ENCODE measurements around the gene EEF1AKMT1.

Gene EEF1AKMT1

GRCh38 chr13:20696073-20696472, 77.7 kb downstream of the EEF1AKMT1 start:
- no peak for DNase-seq (ENCODE audit: low spot score)

- DNase-seq (ENCODE audit: low spot score), result no peak
Observed at GRCh38 chr13:20691616-20692015, 82.1 kb downstream of the EEF1AKMT1 start.

GRCh38 chr13:20689291-20689690, 84.5 kb downstream of the EEF1AKMT1 start:
- DNase-seq (ENCODE audit: low spot score), result no peak

- no peak for DNase-seq (ENCODE audit: low spot score)
Observed at GRCh38 chr13:20686863-20687579, 86.7 kb downstream of the EEF1AKMT1 start.

- DNase-seq (ENCODE audit: low spot score), result no peak
Observed at GRCh38 chr13:20686167-20686566, 87.6 kb downstream of the EEF1AKMT1 start.

- DNase-seq (ENCODE audit: low spot score), result no peak
Observed at GRCh38 chr13:20685092-20685491, 88.7 kb downstream of the EEF1AKMT1 start.

GRCh38 chr13:20684546-20684945, 89.2 kb downstream of the EEF1AKMT1 start:
- DNase-seq (ENCODE audit: low spot score), result no peak

- DNase-seq (ENCODE audit: low spot score), result no peak
Observed at GRCh38 chr13:20684041-20684440, 89.7 kb downstream of the EEF1AKMT1 start.

GRCh38 chr13:20682061-20682460, 91.7 kb downstream of the EEF1AKMT1 start:
- DNase-seq (ENCODE audit: low spot score), result no peak

GRCh38 chr13:20681481-20681880, 92.3 kb downstream of the EEF1AKMT1 start:
- DNase-seq (ENCODE audit: low spot score), result peak; percentile 31

- DNase-seq (ENCODE audit: low spot score), result no peak
Observed at GRCh38 chr13:20680416-20681080, 93.2 kb downstream of the EEF1AKMT1 start.

GRCh38 chr13:20679879-20680278, 93.9 kb downstream of the EEF1AKMT1 start:
- no peak for DNase-seq (ENCODE audit: low spot score)

Data from AG08396 (cell line).